HepG2 (cell line): Measurements from ENCODE around the gene CDC34. TPM values are rescaled to one million over a fixed set of nuclear protein-coding genes. Genes with fewer than 3 reads are reported as not detected.
A peak's percentile ranks its signal among the peaks of the same experiment; 100 is the strongest.

Experiments used
- GRHL1 ChIP-seq: sonication (generic); formaldehyde crosslinking; conservative IDR thresholded peaks from 2 replicates; pipeline ENCODE4 v1.8.0; 2022; ENCODE audit warnings: missing genetic modification reagents
- HINFP ChIP-seq: sonication (generic); formaldehyde crosslinking; IDR thresholded peaks from 2 replicates; pipeline ENCODE4 v1.4.0; 2020; ENCODE audit warnings: low read depth, mild to moderate bottlenecking, missing genetic modification reagents
- HIVEP1 ChIP-seq: sonication (generic); formaldehyde crosslinking; IDR thresholded peaks from 2 replicates; pipeline ENCODE4 v1.4.0; 2020; ENCODE audit warnings: mild to moderate bottlenecking, missing genetic modification reagents
- HOXA3 ChIP-seq: sonication (generic); formaldehyde crosslinking; IDR thresholded peaks from 2 replicates; pipeline ENCODE4 v1.5.0; 2020; ENCODE audit warnings: missing genetic modification reagents
- IRF9 ChIP-seq: sonication (generic); formaldehyde crosslinking; IDR thresholded peaks from 2 replicates; pipeline ENCODE4 v1.8.0; 2022; ENCODE audit warnings: missing genetic modification reagents, mild to moderate bottlenecking, borderline replicate concordance
- NFE2L1 ChIP-seq: sonication (generic); formaldehyde crosslinking; IDR thresholded peaks from 2 replicates; pipeline ENCODE4 v1.4.0; 2020; ENCODE audit warnings: missing genetic modification reagents, mild to moderate bottlenecking, borderline replicate concordance
- PRDM10 ChIP-seq: sonication (generic); formaldehyde crosslinking; IDR thresholded peaks from 2 replicates; pipeline ENCODE4 v1.4.0; 2020; ENCODE audit warnings: low read depth, missing genetic modification reagents
- RARA ChIP-seq: IDR thresholded peaks from 2 replicates; pipeline ENCODE4 v1.6.1; 2016; ENCODE audit warnings: missing genetic modification reagents, missing compliant biosample characterization
- SALL1 ChIP-seq: sonication (generic); formaldehyde crosslinking; IDR thresholded peaks from 2 replicates; pipeline ENCODE4 v1.8.0; 2022; ENCODE audit warnings: mild to moderate bottlenecking, missing genetic modification reagents
- SMARCC2 ChIP-seq: fragments of 450-650 bp; IDR thresholded peaks from 2 replicates; pipeline ENCODE4 v1.6.1; 2017; ENCODE audit warnings: antibody characterized with exemption, mild to moderate bottlenecking
- SOX5 ChIP-seq: IDR thresholded peaks from 2 replicates; pipeline ENCODE4 v1.6.1; 2016; ENCODE audit warnings: borderline replicate concordance
- SP4 ChIP-seq: sonication (generic); formaldehyde crosslinking; IDR thresholded peaks from 2 replicates; pipeline ENCODE4 v1.8.1; 2023; ENCODE audit warnings: mild to moderate bottlenecking, missing genetic modification reagents
- SRF ChIP-seq: IDR thresholded peaks from 2 replicates; pipeline ENCODE4 v1.6.1; 2011; ENCODE audit warnings: mild to moderate bottlenecking, low read depth, low read length, moderate library complexity
- SRSF4 ChIP-seq: fragments of 200-400 bp; formaldehyde crosslinking; IDR thresholded peaks from one replicate; pipeline ENCODE4 v1.6.1; 2018; ENCODE audit warnings: mild to moderate bottlenecking, low read depth, low read length, moderate library complexity; ENCODE audit not compliant: poor library complexity, severe bottlenecking
- TARDBP ChIP-seq: sonication (generic); formaldehyde crosslinking; IDR thresholded peaks from 2 replicates; pipeline ENCODE4 v1.8.0; 2022; ENCODE audit warnings: mild to moderate bottlenecking, missing genetic modification reagents
- TFE3 ChIP-seq: IDR thresholded peaks from 2 replicates; pipeline ENCODE4 v1.6.1; 2016
- ZBTB7B ChIP-seq: sonication (generic); formaldehyde crosslinking; IDR thresholded peaks from 2 replicates; pipeline ENCODE4 v1.4.0; 2020; ENCODE audit warnings: missing genetic modification reagents
- ZNF24 ChIP-seq: fragments of 450-650 bp; IDR thresholded peaks from 2 replicates; pipeline ENCODE4 v1.6.1; 2017; ENCODE audit warnings: antibody characterized with exemption, mild to moderate bottlenecking
- ZNF274 ChIP-seq: sonication (generic); formaldehyde crosslinking; IDR thresholded peaks from 2 replicates; pipeline ENCODE4 v1.5.1; 2020; ENCODE audit warnings: mild to moderate bottlenecking, missing genetic modification reagents
- ZNF547 ChIP-seq: sonication (generic); formaldehyde crosslinking; IDR thresholded peaks from 2 replicates; pipeline ENCODE4 v1.5.1; 2020; ENCODE audit warnings: mild to moderate bottlenecking, missing genetic modification reagents
- polyA plus RNA-seq, 8 experiments: library from polyadenylated mRNA; depleted of rRNA in 3 of 8; stranded (reverse) in 7 of 8; unstranded in 1 of 8; fragments of >200 nt; fragmentation: Illumina TruSeq in 4 of 8; extraction: Trizol in 4 of 8; gene quantifications; 2 replicates each; pipeline versions ENCODE4 v1.2.1 to v1.2.3, GENCODE V29; 2011 to 2016; ENCODE audit warnings: low read depth in 4 of 8, missing spikeins in 1 of 8, mixed read lengths in 1 of 8; ENCODE audit not compliant: insufficient read depth in 1 of 8
- total RNA-seq, 5 experiments: library from RNA; depleted of rRNA; stranded (reverse); fragments of >200 nt; fragmentation: Illumina TruSeq; extraction: Trizol; gene quantifications; 2 replicates each; pipeline ENCODE4 v1.2.3, GENCODE V29; 2016; ENCODE audit warnings: low read depth in 1 of 5

Gene CDC34
- total and polyA plus RNA-seq, 2 of the 13 experiments (the other 11 are each of a cell fraction or from before 2014, with no cell fraction given), result 138 to 150 TPM

GRCh38 chr19:506404-507285 lies 24.9 kb upstream of the CDC34 start (continued):
- TF ChIP-seq IRF9 (CRISPR knock-in tag), result 0 out of 2 replicates have a peak, but pooled peaks have one; percentile 43
- no peak for TF ChIP-seq SMARCC2
- TF ChIP-seq ZNF24, result no peak
- TF ChIP-seq ZBTB7B (CRISPR knock-in tag), result peak; percentile 79
- TF ChIP-seq SRF, result peak; percentile 67; the same call in 1 of the 2 replicates
- no peak for TF ChIP-seq HOXA3 (CRISPR knock-in tag)
- no peak for TF ChIP-seq PRDM10 (CRISPR knock-in tag)
- TF ChIP-seq SALL1, result peak; percentile 62
- no peak for TF ChIP-seq ZNF547
- TF ChIP-seq HIVEP1 (CRISPR knock-in tag), result no peak
- no peak for TF ChIP-seq TARDBP
- TF ChIP-seq GRHL1 (CRISPR knock-in tag), result no peak
- no peak for TF ChIP-seq ZNF274
- no peak for TF ChIP-seq SP4
- TF ChIP-seq SRSF4, result no peak
- TF ChIP-seq RARA (CRISPR knock-in tag), result peak; percentile 44
- no peak for TF ChIP-seq NFE2L1 (CRISPR knock-in tag)
- TF ChIP-seq TFE3, result no peak
- TF ChIP-seq HINFP (CRISPR knock-in tag), result 0 out of 2 replicates have a peak, but pooled peaks have one; percentile 23
- no peak for TF ChIP-seq SOX5 (CRISPR knock-in tag)
